ENCODE data around the gene LEFTY1. TPM values are rescaled to one million over a fixed set of nuclear protein-coding genes. Genes with fewer than 3 reads are reported as not detected.

The LEFTY1 gene
- total and polyA plus RNA-seq, 2 of the 13 experiments (the other 11 are each of a cell fraction or from before 2014, with no cell fraction given), result 0.29 to 0.79 TPM

- no peak for TF ChIP-seq ZNF337 (CRISPR knock-in tag; IDR thresholded peaks at IDR 0.05; ENCODE audit: borderline replicate concordance, low read depth)
- TF ChIP-seq ARID3A (IDR thresholded peaks at IDR 0.05; ENCODE audit: low read depth, low read length), result 0 out of 2 replicates have a peak, but pooled peaks have one; percentile 31
These were observed 2.6 kb downstream of the LEFTY1 start (continued) for GRCh38 chr1:225886159-225887029.

GRCh38 chr1:225885336-225885735 lies 3.6 kb downstream of the LEFTY1 start:
- no peak overlapping the region for H3K4me2 ChIP-seq (ENCODE audit: low read depth, low read length)
- H3K36me3 ChIP-seq (replicated peaks in 1 of 2; ENCODE audit: control insufficient read depth in 1 of 2, insufficient read depth in 2 of 2, low read length in 2 of 2), result no peaks in the 10 kb centered on the region
- no peak for ATAC-seq
- ChIA-PET POLR2A (no interaction called here), CTCF (ENCODE audit: low intra/inter-chr PET ratio, low total read pairs) (no interaction called here)
- BruUV-seq (replicated peaks), result no TSS peak
- no peak overlapping the region for H3K27ac ChIP-seq (ENCODE audit: extremely low read length, insufficient read depth, low read length)
- TF ChIP-seq TBP (CRISPR knock-in tag; IDR thresholded peaks at IDR 0.05) (no peak), ZNF431 (CRISPR knock-in tag; IDR thresholded peaks at IDR 0.05; ENCODE audit: borderline replicate concordance, low read depth) (no peak), SRSF1 (optimal IDR thresholded peaks at IDR 0.05; ENCODE audit: low read depth, low read length) (no peak), BRCA1 (CRISPR knock-in tag; IDR thresholded peaks at IDR 0.05) (no peak), FOXM1 (CRISPR knock-in tag; IDR thresholded peaks at IDR 0.05) (no peak), RORA (CRISPR knock-in tag; IDR thresholded peaks at IDR 0.05) (no peak), ZNF451 (CRISPR knock-in tag; IDR thresholded peaks at IDR 0.05) (no peak), ZFY (CRISPR knock-in tag; IDR thresholded peaks at IDR 0.05) (no peak)
- TF ChIP-seq, protein P1, sequence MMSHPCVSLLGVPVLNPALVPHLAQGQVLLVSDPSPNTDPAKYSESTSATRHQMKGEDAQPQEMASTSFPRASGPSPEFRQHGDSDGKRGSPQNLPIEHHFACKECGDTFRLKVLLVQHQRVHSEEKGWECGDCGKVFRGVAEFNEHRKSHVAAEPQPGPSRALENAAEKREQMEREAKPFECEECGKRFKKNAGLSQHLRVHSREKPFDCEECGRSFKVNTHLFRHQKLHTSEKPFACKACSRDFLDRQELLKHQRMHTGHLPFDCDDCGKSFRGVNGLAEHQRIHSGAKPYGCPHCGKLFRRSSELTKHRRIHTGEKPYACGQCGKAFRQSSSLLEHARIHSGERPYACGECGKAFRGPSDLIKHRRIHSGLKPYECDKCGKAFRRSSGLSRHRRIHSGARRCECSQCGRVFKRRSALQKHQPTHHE (CRISPR knock-in tag; IDR thresholded peaks at IDR 0.05; ENCODE audit: borderline replicate concordance), result no peak
- 85% methylated on average over 6 of the region's 6 CpGs for WGBS (ENCODE audit: low lambda C conversion rate)
- H4K20me1 ChIP-seq (ENCODE audit: insufficient read depth, low read length), result no peaks in the 10 kb centered on the region
- in situ Hi-C loops (cut with HindIII; ENCODE audit: extremely low pct_ligation_motif_present, low pct_unique_long_range_greater_than_20kb) (no loop called here), intact Hi-C loops (cut with micrococcal nuclease; ENCODE audit: unreplicated experiment) (loop anchor here (10.0 kb wide), 1 partner anchor 89 kb away; no protein-coding TSS in a partner anchor)
- H3K4me1 ChIP-seq (ENCODE audit: insufficient read depth, low read length), result peaks cover 69% of the 10 kb centered on the region
- no peak overlapping the region for H3K9ac ChIP-seq (ENCODE audit: insufficient read depth, low read depth, low read length)
- H3K27me3 ChIP-seq (ENCODE audit: control insufficient read depth in 1 of 2, insufficient read depth in 2 of 2, low read length in 2 of 2), result no peaks in the 10 kb centered on the region; a peak in 1 of 5 replicates
- FAIRE-seq, result no peak
- H3K9me3 ChIP-seq (ENCODE audit: low read length), result no peaks in the 10 kb centered on the region
- no peak overlapping the region for H2AFZ ChIP-seq (ENCODE audit: low read length)
- no peak for DNase-seq (ENCODE audit: low spot score)
- H3K4me3 ChIP-seq (replicated peaks in 1 of 3; ENCODE audit: insufficient read depth in 1 of 3, low read depth in 2 of 3, low read length in 3 of 3), result no peak overlapping the region
- H3K79me2 ChIP-seq (ENCODE audit: insufficient read depth, low read length), result peaks cover 15% of the 10 kb centered on the region
